SK-N-SH treated with all-trans-retinoic acid at 6 μM for 48 hours (cell line): ENCODE results near the gene BEND6.

Experiments
- ATAC-seq: fragments of 200-7000 bp; cut with Tn5 transposase; 3 replicates; pipeline ENCODE4 v1.9.1; 2020; ENCODE audit warnings: mild to moderate bottlenecking, moderate library complexity
- BACH2 ChIP-seq: fragments of 250-450 bp; sonication (Bioruptor Pico); IDR thresholded peaks from 2 replicates; pipeline ENCODE4 v1.9.0; 2021; ENCODE audit warnings: mild to moderate bottlenecking, borderline replicate concordance
- CSDC2 ChIP-seq: fragments of 250-450 bp; sonication (Bioruptor Pico); IDR thresholded peaks from 2 replicates; pipeline ENCODE4 v1.5.0; 2020; ENCODE audit warnings: mild to moderate bottlenecking, moderate library complexity
- ESRRG ChIP-seq: fragments of 250-450 bp; sonication (Bioruptor Pico); IDR thresholded peaks from 2 replicates; pipeline ENCODE4 v1.6.1; 2021; ENCODE audit warnings: mild to moderate bottlenecking
- GLIS3 ChIP-seq: fragments of 250-450 bp; sonication (Bioruptor Pico); IDR thresholded peaks from 2 replicates; pipeline ENCODE4 v1.5.0; 2020; ENCODE audit warnings: mild to moderate bottlenecking, moderate library complexity
- ISL1 ChIP-seq: fragments of 250-450 bp; sonication (Bioruptor Pico); IDR thresholded peaks from 2 replicates; pipeline ENCODE4 v2.1.2; 2022; ENCODE audit warnings: mild to moderate bottlenecking, moderate library complexity
- OSR1 ChIP-seq: fragments of 250-450 bp; sonication (Bioruptor Pico); IDR thresholded peaks from 2 replicates; pipeline ENCODE4 v1.8.0; 2022; ENCODE audit warnings: moderate library complexity, mild to moderate bottlenecking, inconsistent platforms
- SNAI2 ChIP-seq: fragments of 250-450 bp; sonication (Bioruptor Pico); IDR thresholded peaks from 2 replicates; pipeline ENCODE4 v1.5.0; 2020; ENCODE audit warnings: mild to moderate bottlenecking, moderate library complexity
- TCF4 ChIP-seq: fragments of 250-450 bp; sonication (Bioruptor Pico); IDR thresholded peaks from 2 replicates; pipeline ENCODE4 v1.8.0; 2021; ENCODE audit warnings: mild to moderate bottlenecking, moderate library complexity, borderline replicate concordance
- TOX ChIP-seq: fragments of 250-450 bp; sonication (Bioruptor Pico); IDR thresholded peaks from 2 replicates; pipeline ENCODE4 v1.8.0; 2021; ENCODE audit warnings: mild to moderate bottlenecking, moderate library complexity, borderline replicate concordance
- ZC3H10 ChIP-seq: fragments of 250-450 bp; sonication (Bioruptor Pico); IDR thresholded peaks from 2 replicates; pipeline ENCODE4 v1.5.1; 2021; ENCODE audit warnings: mild to moderate bottlenecking, moderate library complexity
- ZFP3 ChIP-seq: fragments of 250-450 bp; sonication (Bioruptor Pico); IDR thresholded peaks from 2 replicates; pipeline ENCODE4 v1.5.0; 2020; ENCODE audit warnings: mild to moderate bottlenecking, moderate library complexity
- ZFP30 ChIP-seq: fragments of 450-650 bp; formaldehyde crosslinking; IDR thresholded peaks from 2 replicates; pipeline ENCODE4 v1.5.0; 2022; ENCODE audit warnings: mild to moderate bottlenecking, moderate library complexity
- ZNF565 ChIP-seq: fragments of 450-650 bp; formaldehyde crosslinking; conservative IDR thresholded peaks from 2 replicates; pipeline ENCODE4 v1.5.0; 2020; ENCODE audit warnings: low read depth, mild to moderate bottlenecking, moderate library complexity
- ZNF70 ChIP-seq: fragments of 450-650 bp; formaldehyde crosslinking; IDR thresholded peaks from 2 replicates; pipeline ENCODE4 v1.5.0; 2020; ENCODE audit warnings: mild to moderate bottlenecking, moderate library complexity
- ZNF8 ChIP-seq: fragments of 450-650 bp; formaldehyde crosslinking; IDR thresholded peaks from 2 replicates; pipeline ENCODE4 v1.5.0; 2020; ENCODE audit warnings: mild to moderate bottlenecking, moderate library complexity
- TF ChIP-seq, protein P1 (sequence below): fragments of 250-450 bp; sonication (Bioruptor Pico); IDR thresholded peaks from 2 replicates; pipeline ENCODE4 v1.5.1; 2020; ENCODE audit warnings: low read depth, mild to moderate bottlenecking, moderate library complexity
- TF ChIP-seq, protein P2 (sequence below): fragments of 250-450 bp; sonication (Bioruptor Pico); IDR thresholded peaks from 2 replicates; pipeline ENCODE4 v1.8.0; 2020; ENCODE audit warnings: mild to moderate bottlenecking, moderate library complexity, borderline replicate concordance
- TF ChIP-seq, protein P3 (sequence below): fragments of 250-450 bp; sonication (Bioruptor Pico); IDR thresholded peaks from 2 replicates; pipeline ENCODE4 v1.5.0; 2020; ENCODE audit warnings: mild to moderate bottlenecking, moderate library complexity

Gene BEND6

DNA sequence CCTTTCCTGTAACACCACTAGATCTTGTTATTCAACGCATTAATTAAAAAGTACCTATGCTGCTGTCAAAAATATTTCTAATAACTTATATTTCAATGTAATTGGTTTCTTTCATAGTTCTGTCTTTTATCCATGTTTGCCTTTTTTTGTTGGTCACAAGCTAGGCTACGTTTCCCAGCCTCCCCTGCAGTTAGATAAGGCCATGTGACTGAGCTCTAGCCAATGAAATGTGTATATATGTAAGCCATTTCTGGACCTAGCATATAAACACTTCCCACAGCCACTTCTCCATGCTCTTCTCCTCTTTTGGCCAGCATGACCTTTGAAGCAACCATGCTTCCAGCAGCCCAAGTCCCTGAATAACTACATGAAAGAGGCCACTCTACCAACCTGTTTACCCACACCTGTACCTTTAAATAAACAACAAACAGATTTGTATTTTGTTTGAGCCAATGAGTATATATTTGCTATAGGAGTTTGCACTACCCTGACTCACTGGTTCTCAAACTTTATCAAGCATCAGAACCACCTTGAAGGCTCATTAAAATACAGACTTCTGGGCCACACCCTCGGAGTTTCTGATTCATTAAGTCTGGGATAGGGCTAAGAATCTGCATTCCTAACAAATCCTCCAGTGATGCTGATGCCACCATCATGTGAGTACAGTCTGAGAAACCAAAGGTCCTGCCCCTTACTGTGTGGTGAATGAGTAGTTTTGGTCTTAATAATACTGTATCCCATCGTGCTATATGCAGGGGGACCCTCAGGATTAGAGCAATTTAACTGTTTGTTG, 45.6 kb upstream of the BEND6 start:
- TF ChIP-seq, protein P1, sequence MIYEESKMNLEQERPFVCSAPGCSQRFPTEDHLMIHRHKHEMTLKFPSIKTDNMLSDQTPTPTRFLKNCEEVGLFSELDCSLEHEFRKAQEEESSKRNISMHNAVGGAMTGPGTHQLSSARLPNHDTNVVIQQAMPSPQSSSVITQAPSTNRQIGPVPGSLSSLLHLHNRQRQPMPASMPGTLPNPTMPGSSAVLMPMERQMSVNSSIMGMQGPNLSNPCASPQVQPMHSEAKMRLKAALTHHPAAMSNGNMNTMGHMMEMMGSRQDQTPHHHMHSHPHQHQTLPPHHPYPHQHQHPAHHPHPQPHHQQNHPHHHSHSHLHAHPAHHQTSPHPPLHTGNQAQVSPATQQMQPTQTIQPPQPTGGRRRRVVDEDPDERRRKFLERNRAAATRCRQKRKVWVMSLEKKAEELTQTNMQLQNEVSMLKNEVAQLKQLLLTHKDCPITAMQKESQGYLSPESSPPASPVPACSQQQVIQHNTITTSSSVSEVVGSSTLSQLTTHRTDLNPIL (CRISPR knock-in tag), result no peak
- TF ChIP-seq ZNF70 (CRISPR knock-in tag) (no peak), ZC3H10 (CRISPR knock-in tag) (no peak), SNAI2 (CRISPR knock-in tag) (no peak), ESRRG (CRISPR knock-in tag) (no peak), ZNF8 (CRISPR knock-in tag) (no peak), BACH2 (CRISPR knock-in tag) (no peak), GLIS3 (CRISPR knock-in tag) (no peak), TOX (no peak), CSDC2 (CRISPR knock-in tag) (no peak), ZFP30 (CRISPR knock-in tag) (no peak)
- TF ChIP-seq, protein P2, sequence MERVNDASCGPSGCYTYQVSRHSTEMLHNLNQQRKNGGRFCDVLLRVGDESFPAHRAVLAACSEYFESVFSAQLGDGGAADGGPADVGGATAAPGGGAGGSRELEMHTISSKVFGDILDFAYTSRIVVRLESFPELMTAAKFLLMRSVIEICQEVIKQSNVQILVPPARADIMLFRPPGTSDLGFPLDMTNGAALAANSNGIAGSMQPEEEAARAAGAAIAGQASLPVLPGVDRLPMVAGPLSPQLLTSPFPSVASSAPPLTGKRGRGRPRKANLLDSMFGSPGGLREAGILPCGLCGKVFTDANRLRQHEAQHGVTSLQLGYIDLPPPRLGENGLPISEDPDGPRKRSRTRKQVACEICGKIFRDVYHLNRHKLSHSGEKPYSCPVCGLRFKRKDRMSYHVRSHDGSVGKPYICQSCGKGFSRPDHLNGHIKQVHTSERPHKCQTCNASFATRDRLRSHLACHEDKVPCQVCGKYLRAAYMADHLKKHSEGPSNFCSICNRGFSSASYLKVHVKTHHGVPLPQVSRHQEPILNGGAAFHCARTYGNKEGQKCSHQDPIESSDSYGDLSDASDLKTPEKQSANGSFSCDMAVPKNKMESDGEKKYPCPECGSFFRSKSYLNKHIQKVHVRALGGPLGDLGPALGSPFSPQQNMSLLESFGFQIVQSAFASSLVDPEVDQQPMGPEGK (CRISPR knock-in tag), result no peak
- TF ChIP-seq, protein P3, sequence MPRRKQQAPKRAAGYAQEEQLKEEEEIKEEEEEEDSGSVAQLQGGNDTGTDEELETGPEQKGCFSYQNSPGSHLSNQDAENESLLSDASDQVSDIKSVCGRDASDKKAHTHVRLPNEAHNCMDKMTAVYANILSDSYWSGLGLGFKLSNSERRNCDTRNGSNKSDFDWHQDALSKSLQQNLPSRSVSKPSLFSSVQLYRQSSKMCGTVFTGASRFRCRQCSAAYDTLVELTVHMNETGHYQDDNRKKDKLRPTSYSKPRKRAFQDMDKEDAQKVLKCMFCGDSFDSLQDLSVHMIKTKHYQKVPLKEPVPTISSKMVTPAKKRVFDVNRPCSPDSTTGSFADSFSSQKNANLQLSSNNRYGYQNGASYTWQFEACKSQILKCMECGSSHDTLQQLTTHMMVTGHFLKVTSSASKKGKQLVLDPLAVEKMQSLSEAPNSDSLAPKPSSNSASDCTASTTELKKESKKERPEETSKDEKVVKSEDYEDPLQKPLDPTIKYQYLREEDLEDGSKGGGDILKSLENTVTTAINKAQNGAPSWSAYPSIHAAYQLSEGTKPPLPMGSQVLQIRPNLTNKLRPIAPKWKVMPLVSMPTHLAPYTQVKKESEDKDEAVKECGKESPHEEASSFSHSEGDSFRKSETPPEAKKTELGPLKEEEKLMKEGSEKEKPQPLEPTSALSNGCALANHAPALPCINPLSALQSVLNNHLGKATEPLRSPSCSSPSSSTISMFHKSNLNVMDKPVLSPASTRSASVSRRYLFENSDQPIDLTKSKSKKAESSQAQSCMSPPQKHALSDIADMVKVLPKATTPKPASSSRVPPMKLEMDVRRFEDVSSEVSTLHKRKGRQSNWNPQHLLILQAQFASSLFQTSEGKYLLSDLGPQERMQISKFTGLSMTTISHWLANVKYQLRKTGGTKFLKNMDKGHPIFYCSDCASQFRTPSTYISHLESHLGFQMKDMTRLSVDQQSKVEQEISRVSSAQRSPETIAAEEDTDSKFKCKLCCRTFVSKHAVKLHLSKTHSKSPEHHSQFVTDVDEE, result no peak
- ATAC-seq, result no peak

DNA sequence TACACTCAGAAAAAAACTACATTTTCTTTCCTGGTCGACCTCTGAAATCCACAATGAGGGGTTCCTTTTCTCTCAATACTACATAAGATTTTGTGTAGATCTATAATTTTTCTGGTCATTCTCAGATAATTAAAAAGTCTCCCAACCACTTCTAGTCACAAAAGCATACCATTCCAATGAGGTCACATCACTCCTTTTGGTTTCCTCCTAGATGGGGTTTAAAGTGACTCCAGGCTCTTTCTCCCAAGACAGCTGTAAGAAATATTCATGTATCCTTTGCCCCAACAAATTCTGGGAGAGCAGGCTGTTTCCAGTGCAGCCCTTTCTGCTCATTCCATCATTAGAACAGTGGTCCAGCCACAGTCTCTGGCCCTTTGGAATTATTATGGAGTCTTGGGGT, 43.1 kb upstream of the BEND6 start:
- TF ChIP-seq ZNF565 (CRISPR knock-in tag), result no peak
- 0 out of 2 replicates have a peak, but pooled peaks have one; percentile 34 for TF ChIP-seq ISL1 (CRISPR knock-in tag)
- no peak for TF ChIP-seq OSR1 (CRISPR knock-in tag)
- TF ChIP-seq ESRRG (CRISPR knock-in tag), result no peak
- TF ChIP-seq ZNF70 (CRISPR knock-in tag), result no peak
- TF ChIP-seq, protein P1 (CRISPR knock-in tag), result no peak
- peak; percentile 57 for ATAC-seq

DNA sequence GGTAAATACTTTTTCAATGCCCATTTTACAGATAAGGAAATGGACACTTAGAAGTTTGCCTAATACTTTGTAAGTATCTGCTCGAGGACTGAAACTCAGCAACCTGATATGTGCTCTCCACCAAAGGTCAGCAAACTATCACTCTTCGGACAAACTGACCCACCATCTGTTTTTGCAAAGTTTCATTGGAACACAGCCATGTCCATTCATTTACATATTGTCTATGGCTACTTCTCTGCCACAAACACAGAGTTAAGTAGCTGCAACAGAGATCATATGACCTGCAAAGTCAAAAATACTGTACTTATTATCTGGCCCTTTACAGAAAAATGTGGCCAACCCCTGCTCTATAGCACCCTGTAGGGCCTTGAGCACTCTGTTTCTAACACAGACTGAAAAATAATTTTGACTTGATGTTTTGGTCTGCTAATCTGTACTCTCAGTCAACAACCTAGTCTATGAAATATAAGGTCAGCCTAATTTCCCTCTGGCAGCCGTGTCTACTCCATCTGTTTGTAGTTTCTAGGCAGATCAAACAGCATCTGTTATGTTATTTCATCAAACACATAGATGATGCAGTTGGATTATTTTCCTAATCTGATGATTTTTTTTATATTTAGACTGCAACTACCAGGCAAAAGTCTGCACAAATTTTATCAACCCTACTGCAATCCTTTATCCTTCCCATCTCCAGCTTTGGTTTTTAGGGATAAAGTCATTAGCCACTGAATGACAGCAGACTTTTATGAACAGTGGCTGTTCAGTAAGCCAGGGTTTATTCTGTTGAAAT, 41.4 kb upstream of the BEND6 start:
- peak; percentile 24; the same call in 2 of the 3 replicates for ATAC-seq
- TF ChIP-seq ZFP30 (CRISPR knock-in tag) (no peak), TCF4 (CRISPR knock-in tag) (peak; percentile 79)

DNA sequence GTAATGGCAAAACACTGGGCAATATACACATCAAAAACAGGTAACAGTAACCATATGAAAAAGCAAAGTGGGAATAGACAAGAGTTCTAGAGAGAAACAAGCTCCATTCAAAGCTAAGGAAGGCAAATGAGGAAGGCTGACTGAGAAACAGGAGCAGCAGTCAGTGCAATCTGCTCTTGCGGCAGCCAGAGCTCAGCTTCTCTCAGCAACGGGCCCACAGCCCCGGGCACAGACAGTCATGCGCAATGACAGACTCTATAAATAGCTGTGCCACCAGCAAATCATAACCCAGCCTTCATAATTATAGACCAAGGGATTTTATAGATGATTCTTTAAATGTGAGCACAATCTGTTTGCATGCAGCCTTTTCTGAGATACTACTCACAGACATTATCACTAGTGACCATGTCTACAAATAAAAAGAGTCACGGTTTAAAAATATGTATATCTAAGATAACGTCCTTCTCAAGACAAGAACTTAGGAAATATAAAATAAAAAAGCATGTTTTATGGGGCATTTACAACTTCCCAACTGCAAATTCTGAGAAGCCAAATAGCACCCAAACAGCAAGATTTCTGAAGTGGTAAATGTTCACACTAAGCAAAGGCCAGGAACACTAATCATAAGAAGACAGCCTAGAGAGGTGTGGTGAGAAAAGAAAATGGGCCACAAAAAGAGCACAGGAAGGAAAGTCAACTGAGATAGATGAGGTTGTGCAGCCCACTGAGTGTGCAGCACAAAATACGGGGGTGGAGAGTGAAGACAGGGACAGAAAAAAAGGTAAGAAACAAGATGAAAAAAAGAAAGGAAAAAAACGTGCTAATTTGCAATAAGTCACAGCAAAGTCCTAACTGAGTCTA, 39.9 kb upstream of the BEND6 start:
- TF ChIP-seq ZFP3 (CRISPR knock-in tag) (peak; percentile 55; the same call in 1 of the 2 replicates), ZFP30 (CRISPR knock-in tag) (no peak)
- TF ChIP-seq, all 23 proteins: peak for 1
- peak; percentile 10; the same call in 1 of the 3 replicates for ATAC-seq
